ENCODE measurements around the gene OR56B4.

DNA sequence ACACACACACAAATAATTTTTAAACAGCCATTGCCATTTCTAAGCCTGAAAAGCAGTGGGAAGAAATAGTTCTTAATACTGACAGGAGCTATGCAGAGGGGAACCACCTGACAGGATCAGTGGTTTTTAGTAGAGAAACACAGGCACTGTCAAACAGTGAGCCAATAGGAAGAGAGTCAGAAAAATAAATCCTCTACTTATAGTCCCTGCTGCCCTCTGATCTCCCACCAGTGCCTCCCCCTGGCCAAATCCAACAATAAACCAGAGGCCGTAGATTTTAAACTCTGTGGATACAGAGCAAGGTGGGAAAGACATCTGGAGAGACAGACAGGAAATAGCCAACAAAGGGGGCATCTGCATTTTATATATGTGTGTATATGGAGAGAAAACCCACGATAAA, 7.9 kb upstream of the OR56B4 start:
- TF ChIP-seq, protein P1, sequence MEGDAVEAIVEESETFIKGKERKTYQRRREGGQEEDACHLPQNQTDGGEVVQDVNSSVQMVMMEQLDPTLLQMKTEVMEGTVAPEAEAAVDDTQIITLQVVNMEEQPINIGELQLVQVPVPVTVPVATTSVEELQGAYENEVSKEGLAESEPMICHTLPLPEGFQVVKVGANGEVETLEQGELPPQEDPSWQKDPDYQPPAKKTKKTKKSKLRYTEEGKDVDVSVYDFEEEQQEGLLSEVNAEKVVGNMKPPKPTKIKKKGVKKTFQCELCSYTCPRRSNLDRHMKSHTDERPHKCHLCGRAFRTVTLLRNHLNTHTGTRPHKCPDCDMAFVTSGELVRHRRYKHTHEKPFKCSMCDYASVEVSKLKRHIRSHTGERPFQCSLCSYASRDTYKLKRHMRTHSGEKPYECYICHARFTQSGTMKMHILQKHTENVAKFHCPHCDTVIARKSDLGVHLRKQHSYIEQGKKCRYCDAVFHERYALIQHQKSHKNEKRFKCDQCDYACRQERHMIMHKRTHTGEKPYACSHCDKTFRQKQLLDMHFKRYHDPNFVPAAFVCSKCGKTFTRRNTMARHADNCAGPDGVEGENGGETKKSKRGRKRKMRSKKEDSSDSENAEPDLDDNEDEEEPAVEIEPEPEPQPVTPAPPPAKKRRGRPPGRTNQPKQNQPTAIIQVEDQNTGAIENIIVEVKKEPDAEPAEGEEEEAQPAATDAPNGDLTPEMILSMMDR (IDR thresholded peaks at IDR 0.05), result no peak
- TF ChIP-seq, protein P2, sequence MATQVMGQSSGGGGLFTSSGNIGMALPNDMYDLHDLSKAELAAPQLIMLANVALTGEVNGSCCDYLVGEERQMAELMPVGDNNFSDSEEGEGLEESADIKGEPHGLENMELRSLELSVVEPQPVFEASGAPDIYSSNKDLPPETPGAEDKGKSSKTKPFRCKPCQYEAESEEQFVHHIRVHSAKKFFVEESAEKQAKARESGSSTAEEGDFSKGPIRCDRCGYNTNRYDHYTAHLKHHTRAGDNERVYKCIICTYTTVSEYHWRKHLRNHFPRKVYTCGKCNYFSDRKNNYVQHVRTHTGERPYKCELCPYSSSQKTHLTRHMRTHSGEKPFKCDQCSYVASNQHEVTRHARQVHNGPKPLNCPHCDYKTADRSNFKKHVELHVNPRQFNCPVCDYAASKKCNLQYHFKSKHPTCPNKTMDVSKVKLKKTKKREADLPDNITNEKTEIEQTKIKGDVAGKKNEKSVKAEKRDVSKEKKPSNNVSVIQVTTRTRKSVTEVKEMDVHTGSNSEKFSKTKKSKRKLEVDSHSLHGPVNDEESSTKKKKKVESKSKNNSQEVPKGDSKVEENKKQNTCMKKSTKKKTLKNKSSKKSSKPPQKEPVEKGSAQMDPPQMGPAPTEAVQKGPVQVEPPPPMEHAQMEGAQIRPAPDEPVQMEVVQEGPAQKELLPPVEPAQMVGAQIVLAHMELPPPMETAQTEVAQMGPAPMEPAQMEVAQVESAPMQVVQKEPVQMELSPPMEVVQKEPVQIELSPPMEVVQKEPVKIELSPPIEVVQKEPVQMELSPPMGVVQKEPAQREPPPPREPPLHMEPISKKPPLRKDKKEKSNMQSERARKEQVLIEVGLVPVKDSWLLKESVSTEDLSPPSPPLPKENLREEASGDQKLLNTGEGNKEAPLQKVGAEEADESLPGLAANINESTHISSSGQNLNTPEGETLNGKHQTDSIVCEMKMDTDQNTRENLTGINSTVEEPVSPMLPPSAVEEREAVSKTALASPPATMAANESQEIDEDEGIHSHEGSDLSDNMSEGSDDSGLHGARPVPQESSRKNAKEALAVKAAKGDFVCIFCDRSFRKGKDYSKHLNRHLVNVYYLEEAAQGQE (IDR thresholded peaks at IDR 0.05; ENCODE audit: insufficient read depth in 1 of 2, low read depth in 2 of 2, low read length in 1 of 2), result no peak
- TF ChIP-seq POLR2AphosphoS5 (IDR thresholded peaks at IDR 0.05; ENCODE audit: low read depth, low read length), result no peak
